Right lung (tissue), 5 donors: ENCODE data around the gene HSP90AB1. TPM values are rescaled to one million over a fixed set of nuclear protein-coding genes. Genes with fewer than 3 reads are reported as not detected.

Experiments
- DNase-seq, 2 donors: peaks; one replicate each; pipeline ENCODE4 v3.0.0-alpha.2; 2013
- polyA plus RNA-seq, 5 donors: library from polyadenylated mRNA; unstranded; fragments of 120-200 nt; gene quantifications; one replicate each; pipeline versions ENCODE4 v1.2.1 to v1.2.3, GENCODE V29; 2013; ENCODE audit warnings: inconsistent platforms in 1 of 5, low replicate concordance in 1 of 5; ENCODE audit not compliant: insufficient read length in 5 of 5, insufficient read depth in 1 of 5

The HSP90AB1 gene
- polyA plus RNA-seq, 5 donors: 1,058 to 1,493 (median 1,212) TPM

GRCh38 chr6:44285552-44286284, 38.8 kb downstream of the HSP90AB1 start:
- no peak for DNase-seq

GRCh38 chr6:44286285-44286565, 39.3 kb downstream of the HSP90AB1 start:
- no peak for DNase-seq

- DNase-seq: no peak
These were observed 39.8 kb downstream of the HSP90AB1 start for GRCh38 chr6:44286747-44287146.

- no peak for DNase-seq
These were observed 42.9 kb downstream of the HSP90AB1 start for GRCh38 chr6:44289726-44290260.

- no peak for DNase-seq
These were observed 44.9 kb downstream of the HSP90AB1 start for GRCh38 chr6:44291841-44292240.

GRCh38 chr6:44292661-44293365, 45.9 kb downstream of the HSP90AB1 start:
- no peak for DNase-seq

GRCh38 chr6:44294832-44295791, 48.2 kb downstream of the HSP90AB1 start:
- DNase-seq: no peak

- peak; percentile 33 to 42 for DNase-seq
These were observed 50.5 kb downstream of the HSP90AB1 start for GRCh38 chr6:44297063-44298038.

- DNase-seq: no peak
These were observed 51.3 kb downstream of the HSP90AB1 start for GRCh38 chr6:44298055-44298803.

GRCh38 chr6:44298864-44299263, 52.0 kb downstream of the HSP90AB1 start:
- DNase-seq: no peak

- no peak for DNase-seq
These were observed 53.5 kb downstream of the HSP90AB1 start for GRCh38 chr6:44300292-44300823.

GRCh38 chr6:44301106-44301505, 54.2 kb downstream of the HSP90AB1 start:
- DNase-seq: no peak

GRCh38 chr6:44301782-44302564, 55.1 kb downstream of the HSP90AB1 start:
- DNase-seq: no peak

GRCh38 chr6:44302856-44303255, 56.0 kb downstream of the HSP90AB1 start:
- no peak for DNase-seq

Other genes with a start within 250 kb of the HSP90AB1 start
- gene MRPL14, start 119.6 kb upstream of the HSP90AB1 start, polyA plus RNA-seq: 10 to 100 TPM; 28.3 to 43.0 (median 37.2) TPM
- 10 to 100 TPM; 26.0 to 38.2 (median 29.5) TPM for gene TMEM63B, start 119.5 kb upstream of the HSP90AB1 start, polyA plus RNA-seq
- gene CAPN11, start 88.3 kb upstream of the HSP90AB1 start, polyA plus RNA-seq: under 1 TPM; 0.06 to 0.26 (median 0.12) TPM
- 1 to 10 TPM in 2 of 5 donors, under 1 TPM in 3; 0.37 to 1.8 (median 0.70) TPM for gene MYMX, start 30.2 kb upstream of the HSP90AB1 start, polyA plus RNA-seq
- 10 to 100 TPM; 21.9 to 33.2 (median 26.2) TPM for gene SLC29A1, start 23.5 kb upstream of the HSP90AB1 start, polyA plus RNA-seq
- 10 to 100 TPM; 38.9 to 49.0 (median 43.2) TPM for gene SLC35B2, start 10.4 kb downstream of the HSP90AB1 start, polyA plus RNA-seq
- gene NFKBIE, start 18.4 kb downstream of the HSP90AB1 start, polyA plus RNA-seq: 10 to 100 TPM in 2 of 5 donors, 1 to 10 TPM in 3; 7.2 to 10.1 (median 8.5) TPM
- 1 to 10 TPM in 1 of 5 donors, under 1 TPM in 4; 0.38 to 1.2 (median 0.91) TPM for gene TMEM151B, start 23.3 kb downstream of the HSP90AB1 start, polyA plus RNA-seq
- gene AARS2, start 66.2 kb downstream of the HSP90AB1 start, polyA plus RNA-seq: 10 to 100 TPM; 14.2 to 17.4 (median 16.5) TPM
- 1 to 10 TPM in 1 of 5 donors, under 1 TPM in 3, not detected in 1; 0.53 to 1.2 (median 0.75) TPM for gene SPATS1, start 95.5 kb downstream of the HSP90AB1 start, polyA plus RNA-seq
- 10 to 100 TPM; 27.3 to 40.8 (median 37.5) TPM for gene CDC5L, start 140.6 kb downstream of the HSP90AB1 start, polyA plus RNA-seq